GM08714 (cell line): ENCODE measurements around the gene IRGC.
"Not testable (repeated sequence)": the region's sequence is repeated elsewhere in the genome, so short reads cannot be mapped to it uniquely, and the experiment has no call there.

Experiments
- H3K4me3 ChIP-seq: fragments of 200-500 bp; sonication (Bioruptor generic); 2 replicates; pipeline ENCODE4 v1.5.1; 2014; ENCODE audit warnings: mild to moderate bottlenecking, low read length, inconsistent platforms
- ZNF274 ChIP-seq: IDR thresholded peaks from 2 replicates; pipeline ENCODE4 v1.6.1; 2012; ENCODE audit warnings: mild to moderate bottlenecking, low read depth, low read length

Gene IRGC

GRCh38 chr19:43715776-43716175, at the start of gene IRGC:
IRGC (plus strand) TSS chr19:43716076; CDS start chr19:43718559, 2,483 bp downstream.
- no peak for TF ChIP-seq ZNF274
- no peak within 1 kb of the TSS for H3K4me3 ChIP-seq

GRCh38 chr19:43667126-43667875, 48.6 kb upstream of the IRGC start:
- no peak for TF ChIP-seq ZNF274
- H3K4me3 ChIP-seq, result peak overlapping the region; percentile 53; the same call in 1 of the 2 replicates

DNA sequence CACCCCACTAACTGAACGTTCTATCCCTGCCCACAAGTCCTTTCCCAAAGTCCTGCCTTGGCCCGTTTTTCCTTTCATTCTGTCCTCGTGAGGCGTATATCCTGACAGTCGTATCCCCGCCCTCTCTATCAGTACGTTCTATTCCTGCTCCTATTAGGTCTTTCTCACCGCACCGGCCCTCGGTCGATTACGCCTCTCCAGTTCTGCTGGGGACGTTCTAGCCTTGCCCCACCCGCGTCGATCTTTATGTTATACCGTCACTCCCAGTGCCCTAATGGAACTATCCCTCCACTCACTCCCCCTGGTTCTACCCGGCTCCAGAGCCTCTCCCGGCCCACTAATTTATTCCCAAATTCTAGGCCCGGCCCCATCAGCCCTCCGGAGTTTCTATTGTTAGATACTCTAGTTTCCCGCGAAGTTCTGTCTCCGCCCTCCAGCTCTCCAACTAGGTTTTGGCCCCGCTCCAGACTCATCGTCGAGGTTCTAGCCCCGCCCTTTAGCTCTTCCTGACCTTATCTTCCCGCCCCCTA, 47.9 kb upstream of the IRGC start:
- peak overlapping the region; percentile 53; the same call in 1 of the 2 replicates for H3K4me3 ChIP-seq
- TF ChIP-seq ZNF274, result no peak

DNA sequence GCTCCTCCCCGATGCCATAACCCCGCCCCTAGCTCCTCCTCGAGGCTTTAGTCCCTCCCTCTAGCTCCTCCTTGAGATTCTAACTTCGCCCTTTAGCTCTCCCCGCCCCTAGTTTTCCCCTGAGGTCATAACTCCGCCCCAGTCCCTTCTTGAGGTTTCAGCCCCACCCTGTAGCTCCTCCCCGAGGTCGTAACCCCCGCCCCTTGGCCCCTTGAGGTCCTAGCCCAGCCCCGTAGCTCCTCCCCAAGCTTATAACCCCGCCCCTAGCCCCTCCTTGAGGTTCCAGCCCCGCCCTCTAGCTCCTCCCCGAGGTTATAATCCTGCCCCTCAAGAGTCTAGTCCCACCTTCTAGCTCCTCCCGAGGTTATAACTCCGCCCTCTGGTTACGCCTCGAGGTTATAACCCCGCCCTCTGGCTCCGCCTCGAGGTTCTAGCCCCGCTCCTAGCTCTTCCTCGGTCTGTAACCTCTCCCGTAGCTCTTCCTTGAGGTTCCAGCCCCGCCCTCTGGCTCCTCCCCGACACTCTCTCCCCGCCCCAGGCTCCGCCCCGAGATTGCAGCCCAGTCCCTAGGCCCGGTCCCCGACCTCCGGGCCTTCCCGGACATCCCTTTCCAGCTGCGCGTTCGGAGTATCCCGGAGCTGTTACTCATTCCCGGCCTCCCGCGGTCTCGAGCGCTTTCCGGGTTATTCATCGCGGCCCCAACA, 47.3 kb upstream of the IRGC start:
- H3K4me3 ChIP-seq, result peak overlapping the region; percentile 71
- TF ChIP-seq ZNF274, result no peak

DNA sequence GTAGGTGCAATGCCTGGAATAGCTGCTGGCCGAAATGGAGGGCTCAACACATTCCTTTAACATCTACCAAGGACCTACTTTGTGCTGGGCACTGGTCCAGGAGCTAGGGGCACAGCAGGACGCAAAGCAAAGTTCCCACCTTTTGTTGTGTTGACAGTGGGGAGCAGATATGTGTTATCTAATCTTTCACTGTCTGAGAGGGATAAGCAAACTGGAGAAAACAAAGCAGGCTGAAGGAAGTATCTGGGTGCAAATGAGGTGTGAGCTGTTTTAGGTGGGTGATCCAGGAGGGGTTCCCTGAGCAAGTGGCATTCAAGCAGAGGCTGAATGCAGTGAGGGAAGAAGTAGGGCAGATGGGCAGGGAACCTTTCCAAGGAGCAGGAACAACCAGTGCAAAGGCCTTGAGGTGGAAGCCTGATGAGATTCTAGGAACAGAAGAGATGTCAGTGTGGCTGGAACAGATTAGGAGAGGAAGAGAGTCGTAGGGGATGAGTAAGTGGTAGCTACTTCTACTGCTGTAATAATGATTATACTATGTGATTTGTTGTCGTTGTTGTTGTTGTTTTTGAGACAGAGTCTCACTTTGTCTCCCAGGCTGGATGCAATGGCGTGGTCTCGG, 43.7 kb upstream of the IRGC start:
- H3K4me3 ChIP-seq, result no peak overlapping the region
- no peak for TF ChIP-seq ZNF274

GRCh38 chr19:43673637-43674036, 42.2 kb upstream of the IRGC start:
- H3K4me3 ChIP-seq, result no peak overlapping the region
- TF ChIP-seq ZNF274, result no peak

DNA sequence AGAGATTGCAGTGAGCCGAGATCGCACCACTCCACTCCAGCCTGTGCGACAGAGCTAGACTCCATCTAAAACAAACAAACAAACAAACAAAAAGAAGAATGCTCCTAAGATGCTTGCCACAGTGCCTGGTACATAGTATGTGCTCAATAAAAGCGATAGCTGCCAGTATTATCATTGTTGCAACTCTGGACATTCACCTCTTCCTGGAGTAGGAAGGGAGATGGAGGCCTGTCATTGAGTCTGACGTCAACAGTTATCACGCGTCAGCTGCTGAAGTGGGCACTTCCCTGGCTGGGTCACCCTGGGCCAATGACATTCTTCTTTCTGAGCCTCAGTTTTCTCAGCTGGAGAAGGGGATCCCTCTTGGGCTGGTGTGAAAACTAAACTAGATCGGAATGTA, 41.7 kb upstream of the IRGC start:
- TF ChIP-seq ZNF274, result no peak
- no peak overlapping the region for H3K4me3 ChIP-seq

DNA sequence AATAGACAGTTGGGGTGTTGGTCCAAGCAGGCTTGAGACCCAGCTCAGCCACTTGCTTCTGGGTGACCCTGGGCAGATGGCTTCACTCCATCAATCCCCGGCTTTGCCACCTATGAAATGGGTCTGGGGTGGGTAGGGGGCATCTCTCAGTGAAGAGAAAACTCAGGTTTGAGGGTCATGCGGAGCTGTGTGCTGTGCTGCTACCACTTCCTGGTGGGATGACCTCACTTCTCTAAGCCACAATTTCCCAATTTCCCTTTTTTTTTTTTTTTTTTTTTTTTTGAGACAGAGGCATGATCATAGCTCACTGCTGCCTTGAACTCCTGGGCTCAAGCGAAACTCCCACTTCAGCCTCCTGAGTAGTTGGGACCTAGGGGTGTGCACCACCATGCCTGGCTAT, 41.3 kb upstream of the IRGC start:
- H3K4me3 ChIP-seq, result no peak overlapping the region; the same call in 1 of the 2 replicates
- TF ChIP-seq ZNF274, result no peak

GRCh38 chr19:43675269-43675879, 40.5 kb upstream of the IRGC start:
- no peak for TF ChIP-seq ZNF274
- H3K4me3 ChIP-seq, result no peak overlapping the region; the same call in 1 of the 2 replicates

- TF ChIP-seq ZNF274, result no peak
- no peak overlapping the region for H3K4me3 ChIP-seq
Observed at GRCh38 chr19:43675906-43676305, 40.0 kb upstream of the IRGC start.

DNA sequence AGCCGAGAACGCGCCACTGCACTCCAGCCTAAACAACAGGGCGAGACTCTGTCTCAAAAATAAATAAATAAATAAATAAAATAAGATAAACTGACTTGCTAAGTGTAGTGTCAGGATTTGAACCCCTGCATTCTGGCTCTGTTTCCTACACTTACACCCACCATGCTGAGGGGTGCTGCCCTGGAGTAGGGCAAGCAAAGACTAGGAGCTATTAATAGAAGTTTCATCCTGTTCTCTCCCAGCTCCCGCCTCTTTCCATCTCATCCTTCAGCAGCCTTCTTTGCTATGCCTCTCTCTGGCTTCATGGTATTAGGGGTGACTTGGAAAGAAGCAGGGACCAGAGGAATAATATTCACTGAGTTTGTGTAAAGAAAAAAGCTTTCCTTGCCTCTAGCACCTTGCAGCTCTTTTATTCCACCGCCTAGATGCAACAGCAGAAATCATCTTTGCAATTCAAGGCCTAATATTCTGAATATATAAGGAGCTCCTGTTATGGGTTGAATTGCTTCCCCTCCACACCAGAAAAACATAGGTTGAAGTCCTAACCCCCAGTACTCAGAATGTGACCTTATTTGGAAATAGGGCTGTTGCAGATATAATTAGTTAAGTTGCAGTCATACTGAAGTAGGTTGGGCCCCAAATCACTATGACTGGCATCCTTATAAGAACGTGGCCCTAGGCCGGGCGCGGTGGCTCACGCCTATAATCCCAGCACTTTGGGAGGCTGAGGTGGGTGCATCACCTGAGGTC, 37.2 kb upstream of the IRGC start:
- TF ChIP-seq ZNF274, result no peak
- no peak overlapping the region for H3K4me3 ChIP-seq

DNA sequence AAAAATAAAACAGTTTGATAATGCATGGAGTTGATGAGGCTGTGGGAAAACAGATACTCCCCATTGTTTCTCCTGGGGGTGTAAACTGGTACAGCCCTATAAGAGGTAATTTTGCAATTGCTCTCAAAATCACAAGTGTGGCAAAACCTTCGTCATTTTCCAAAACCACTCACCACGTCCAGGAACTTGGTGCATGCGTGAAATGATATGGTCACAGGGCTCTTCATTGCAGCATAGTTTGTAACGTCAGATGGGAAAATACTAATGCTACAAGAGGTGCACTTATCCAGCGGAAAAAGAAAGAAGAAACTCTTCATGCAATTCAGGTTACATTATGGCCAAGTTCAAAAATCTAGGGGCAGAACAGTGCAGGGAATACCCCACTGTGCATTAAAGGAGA, 34.1 kb upstream of the IRGC start:
- TF ChIP-seq ZNF274, result no peak
- no peak overlapping the region for H3K4me3 ChIP-seq

- not testable (repeated sequence) for H3K4me3 ChIP-seq
Observed at GRCh38 chr19:43682269-43682668, 33.6 kb upstream of the IRGC start.
